ENCODE data around the gene BRCA2.

The BRCA2 gene

DNA sequence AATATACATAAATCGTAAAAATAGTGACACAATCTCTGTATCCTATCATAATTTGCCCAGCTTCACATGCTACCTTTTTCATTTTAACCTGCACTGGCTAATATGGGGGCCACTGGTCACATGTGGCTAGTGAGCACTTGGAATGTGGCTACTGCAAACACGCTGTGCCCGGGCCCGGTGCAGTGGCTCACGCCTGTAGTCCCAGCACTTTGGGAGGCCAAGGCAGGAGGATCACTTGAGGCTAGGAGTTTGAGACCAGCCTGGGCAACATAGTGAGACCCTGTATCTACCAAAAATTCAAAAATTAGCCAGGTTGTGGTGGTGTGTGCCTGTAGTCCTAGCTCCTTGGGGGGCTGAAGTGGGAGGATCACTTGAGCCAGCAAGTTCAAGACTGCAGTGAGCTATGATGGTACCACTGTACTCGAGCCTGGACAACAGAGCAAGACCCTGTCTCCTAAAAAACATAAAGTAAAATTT is 114.2 kb downstream of the BRCA2 start:
- no peak for DNase-seq

DNA sequence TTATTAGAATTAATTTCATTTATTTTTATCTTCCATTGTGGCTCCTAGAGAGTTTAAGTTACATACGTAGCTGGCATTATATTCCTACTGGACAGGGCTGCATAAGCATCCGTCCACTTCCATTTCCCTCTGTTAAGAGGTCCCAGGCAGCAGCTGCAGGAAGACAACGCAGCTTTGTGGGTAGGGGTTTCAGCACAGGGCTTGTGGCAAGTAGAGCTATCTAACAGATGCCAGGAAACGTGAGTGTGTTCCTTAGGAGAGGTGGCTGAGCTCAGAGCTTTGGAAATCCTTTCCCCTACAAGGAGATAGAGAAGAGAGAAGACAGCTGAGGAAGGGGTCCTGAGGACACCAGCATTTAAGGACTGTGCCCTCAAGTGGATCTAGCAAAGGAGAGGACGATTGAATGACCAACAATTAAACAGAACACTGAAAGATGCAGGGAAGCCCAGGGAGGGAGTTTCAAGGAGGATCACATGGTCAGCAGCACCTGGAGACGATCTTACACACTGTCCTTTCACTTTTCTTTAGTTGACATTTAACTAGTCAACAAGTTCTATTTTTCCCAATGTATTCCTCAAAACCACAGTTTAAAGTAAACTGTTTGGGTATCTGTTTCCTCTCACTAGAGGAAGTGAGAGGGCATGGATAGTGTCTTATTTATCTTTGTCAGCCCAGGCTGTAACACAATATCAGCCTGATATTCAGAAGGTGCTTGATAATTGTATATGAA is 114.9 kb downstream of the BRCA2 start:
- DNase-seq: no peak

DNA sequence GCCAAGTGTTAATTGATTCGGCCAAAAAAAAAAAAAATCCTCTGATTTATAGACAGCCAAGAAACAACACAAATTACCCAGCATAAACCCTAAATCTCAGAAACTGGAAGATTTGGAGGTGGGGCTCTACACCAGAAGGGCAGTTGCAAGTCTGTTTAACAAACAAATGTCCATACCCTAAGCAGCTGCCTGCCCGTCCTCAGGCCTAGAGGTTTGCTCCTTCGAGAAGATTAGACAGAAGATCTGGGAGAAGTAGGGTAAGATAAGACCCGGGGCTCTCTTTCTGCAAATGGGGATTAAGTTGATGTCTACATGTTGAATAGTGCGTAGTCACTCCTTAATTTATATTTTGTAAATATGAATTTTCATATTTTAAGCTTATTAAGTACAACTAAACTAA is 116.1 kb downstream of the BRCA2 start:
- DNase-seq: no peak

DNA sequence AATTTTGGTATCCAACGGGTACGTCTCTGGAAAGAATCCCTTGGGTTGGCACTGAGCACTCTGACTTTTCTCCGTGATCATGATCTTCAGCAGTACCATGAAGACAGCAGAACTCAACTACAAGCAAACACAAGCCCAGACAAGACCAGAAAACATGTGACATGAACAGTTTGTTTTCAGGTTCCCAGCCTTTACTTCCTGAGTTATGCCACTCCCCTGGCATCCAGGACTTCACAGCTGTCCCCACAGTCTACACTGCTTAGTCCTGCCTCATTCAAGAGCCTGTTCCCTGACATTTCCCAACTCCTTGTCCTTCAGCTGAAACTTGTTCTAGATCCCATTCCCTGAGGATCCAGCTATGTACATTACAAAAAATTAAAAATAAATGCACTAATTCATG is 117.5 kb downstream of the BRCA2 start:
- DNase-seq: no peak

DNA sequence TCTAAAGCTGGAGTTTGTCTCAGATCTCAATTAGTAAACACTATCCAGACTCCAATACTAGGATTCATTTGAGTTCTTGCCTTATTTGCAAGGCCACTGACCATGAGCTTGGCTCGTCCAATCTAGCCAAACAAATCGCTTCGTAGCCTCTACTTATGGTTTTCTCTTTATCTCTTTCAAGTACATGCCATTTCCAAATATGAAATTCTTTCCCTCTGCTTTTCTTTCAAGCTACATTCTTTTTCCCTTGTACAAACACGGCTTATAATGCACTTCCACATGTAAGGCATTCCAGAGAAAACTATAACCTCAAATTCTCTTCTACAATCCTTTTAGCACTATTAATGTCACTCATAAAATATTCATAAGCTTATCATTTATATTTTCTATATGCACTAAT is 123.6 kb downstream of the BRCA2 start:
- DNase-seq: no peak

DNA sequence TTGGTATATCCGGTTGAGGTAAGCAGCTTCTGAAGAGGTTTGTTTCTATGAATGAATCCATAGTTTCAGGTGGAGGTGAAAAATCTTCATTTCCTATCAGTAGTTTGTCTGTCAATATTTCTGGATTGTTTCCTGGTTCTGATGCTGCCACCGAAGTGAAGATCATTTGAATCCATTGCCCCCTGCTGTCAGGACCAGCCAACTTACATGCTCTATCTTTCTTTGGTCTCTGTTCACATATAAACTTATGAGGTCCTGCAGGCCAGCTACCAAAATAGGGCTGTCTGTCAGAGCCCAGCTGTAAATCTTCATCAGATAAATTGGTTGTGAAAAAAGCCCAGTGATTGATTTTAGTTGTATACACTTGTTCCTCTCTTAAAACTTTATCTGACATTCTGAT is 127.8 kb downstream of the BRCA2 start:
- DNase-seq: no peak

DNA sequence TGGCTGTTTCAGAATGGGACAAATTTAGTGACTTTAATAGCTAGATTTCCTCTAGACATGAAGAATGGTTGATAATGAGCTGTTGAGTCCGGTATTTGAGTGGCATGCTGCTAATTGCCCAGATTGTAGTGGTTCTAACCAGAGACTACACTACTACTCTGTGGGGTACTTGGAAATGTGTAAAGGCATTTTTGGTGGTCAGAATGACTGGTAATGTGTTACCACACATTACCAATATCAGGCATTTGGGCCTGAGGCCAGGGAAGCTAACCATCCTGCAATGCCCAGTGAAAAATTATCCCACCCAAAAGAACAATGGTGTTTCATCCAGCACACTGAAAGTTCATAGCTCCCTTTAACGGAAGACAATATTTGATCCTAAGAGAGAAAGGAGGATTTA is 130.2 kb downstream of the BRCA2 start:
- no peak for DNase-seq

DNA sequence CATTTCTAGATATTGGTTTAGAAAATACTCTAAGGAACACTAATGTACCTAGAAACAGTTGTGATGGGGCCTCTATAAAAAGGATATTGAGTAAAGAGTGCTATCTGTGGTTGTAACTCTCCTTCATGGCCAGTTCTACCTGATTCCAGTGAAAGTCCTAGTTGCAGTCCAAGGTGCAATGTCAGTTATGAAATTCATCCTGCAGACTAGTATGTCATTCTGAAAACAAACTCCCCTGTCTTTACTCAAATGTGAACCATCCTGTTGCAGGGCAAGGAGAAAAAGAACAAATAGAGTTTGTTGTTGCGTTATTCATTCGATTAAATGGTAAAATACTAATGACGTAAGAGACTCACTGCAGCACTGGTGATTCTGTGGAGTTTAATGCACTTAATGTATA is 130.9 kb downstream of the BRCA2 start:
- no peak for DNase-seq

DNA sequence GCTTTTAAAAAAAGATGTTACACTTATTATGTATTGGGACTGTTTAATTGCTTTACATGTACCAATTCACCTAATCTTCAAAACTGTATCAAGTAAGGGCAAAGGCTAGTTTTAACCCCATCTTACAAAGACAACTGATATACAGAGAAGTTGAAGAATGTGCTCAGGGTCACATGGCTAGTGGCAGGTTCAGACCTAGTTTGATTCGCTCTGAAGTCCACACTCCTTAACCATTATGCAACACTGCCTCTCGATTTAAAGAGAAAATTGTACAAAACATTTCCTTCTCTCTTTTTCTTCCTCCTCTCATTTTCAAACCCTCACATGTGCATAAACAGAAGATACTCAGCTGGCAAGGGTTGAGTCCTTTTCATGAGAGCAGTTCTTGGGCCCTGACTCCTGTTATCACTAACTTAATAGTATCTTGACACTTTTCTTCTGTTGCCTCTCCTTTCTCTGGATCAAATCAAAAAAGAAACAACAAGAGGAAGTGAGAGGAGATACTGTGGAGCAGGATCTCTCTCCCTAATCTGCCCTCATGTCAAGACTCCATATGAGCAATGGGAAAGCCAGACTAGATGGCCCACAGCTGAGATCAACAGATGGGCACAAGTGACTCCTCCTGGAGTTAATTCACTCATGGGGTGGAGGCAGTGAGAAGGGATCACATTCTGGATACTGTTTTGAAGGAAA is 131.6 kb downstream of the BRCA2 start:
- DNase-seq: no peak

DNA sequence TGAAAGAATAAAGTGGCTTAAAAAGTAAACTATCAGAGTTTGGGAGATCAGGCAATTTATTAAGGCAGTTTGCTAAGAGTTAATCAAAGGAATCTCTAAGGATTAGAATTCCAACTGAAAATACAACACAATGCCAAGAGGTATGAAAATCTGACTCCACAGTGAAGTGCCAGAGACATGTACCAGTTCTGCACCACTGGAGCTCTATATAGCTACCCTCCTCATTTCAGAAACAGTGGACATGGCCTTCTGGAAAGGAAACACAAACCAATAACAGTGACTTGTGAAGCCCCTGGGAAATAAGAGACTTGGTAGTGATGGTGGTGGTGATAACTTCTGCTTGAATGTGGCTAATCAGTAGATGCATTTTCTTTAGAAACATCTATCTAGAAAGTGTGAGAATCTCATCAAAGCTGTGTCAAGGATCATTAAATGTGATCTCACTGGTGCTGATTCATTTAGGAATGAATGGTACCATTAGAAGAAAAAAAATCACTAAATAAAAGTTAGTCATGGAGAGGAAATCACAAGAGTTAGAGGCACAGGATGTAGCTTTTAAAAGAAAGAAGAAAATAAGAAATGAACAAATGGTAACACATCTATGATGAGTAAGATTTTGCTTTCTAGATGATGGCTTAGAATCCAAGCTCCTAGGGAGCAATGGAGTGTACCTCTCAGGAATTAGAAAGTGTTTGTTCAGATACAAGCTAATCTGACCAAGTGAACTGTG is 132.8 kb downstream of the BRCA2 start:
- no peak for DNase-seq

DNA sequence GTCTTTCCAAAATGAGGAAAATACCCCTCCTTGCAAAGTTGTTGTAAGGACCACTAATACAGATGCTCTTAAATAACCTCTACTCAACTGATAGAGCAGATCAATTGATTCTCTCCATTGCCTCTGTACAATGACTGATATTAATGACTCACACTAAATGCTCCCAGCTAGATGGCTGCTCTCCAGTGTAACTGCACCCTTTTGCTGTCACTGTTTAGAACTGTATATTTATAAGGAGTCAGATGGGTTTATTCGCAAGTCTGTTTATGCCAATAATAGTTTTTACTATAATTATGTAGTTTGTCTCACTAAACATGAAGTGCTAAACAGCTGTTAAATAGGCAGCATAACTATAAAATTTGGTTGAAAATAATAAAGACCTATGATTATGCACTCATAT is 133.7 kb downstream of the BRCA2 start:
- DNase-seq: no peak
